NT2/D1 (cell line): ENCODE data around the gene SORBS1.

Source experiments
- SUZ12 ChIP-seq: IDR thresholded peaks from 2 replicates; pipeline ENCODE4 v1.6.1; 2011; ENCODE audit not compliant: insufficient read length, insufficient read depth; ENCODE audit errors: extremely low read depth
- YY1 ChIP-seq: IDR thresholded peaks from 2 replicates; pipeline ENCODE4 v1.6.1; 2011; ENCODE audit not compliant: insufficient read length, insufficient read depth
- ZNF274 ChIP-seq: IDR thresholded peaks from 2 replicates; pipeline ENCODE4 v1.6.1; 2011; ENCODE audit warnings: mild to moderate bottlenecking, low read depth, low read length

DNA sequence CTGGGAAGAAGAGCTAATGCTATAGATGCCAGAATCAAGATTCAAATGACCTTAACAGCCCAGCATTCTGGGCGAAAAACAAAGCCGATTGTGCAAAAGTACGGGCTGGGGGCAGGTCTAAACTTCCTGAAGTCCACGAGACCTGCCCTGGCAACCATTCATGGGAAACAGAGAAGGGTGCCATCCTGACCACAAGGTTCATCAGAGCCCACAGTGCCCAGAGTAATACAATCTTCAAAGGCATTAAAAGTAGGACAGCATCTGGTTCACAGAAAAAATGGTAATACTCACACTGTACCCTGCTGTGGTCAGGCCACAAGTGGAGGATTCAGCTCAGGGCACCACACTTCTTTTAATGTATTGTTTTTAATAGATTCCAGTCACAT is 36.1 kb downstream of the SORBS1 start:
- no peak for TF ChIP-seq SUZ12
- TF ChIP-seq ZNF274: no peak
- no peak for TF ChIP-seq YY1
